ENCODE data around the gene USP30.

DNA sequence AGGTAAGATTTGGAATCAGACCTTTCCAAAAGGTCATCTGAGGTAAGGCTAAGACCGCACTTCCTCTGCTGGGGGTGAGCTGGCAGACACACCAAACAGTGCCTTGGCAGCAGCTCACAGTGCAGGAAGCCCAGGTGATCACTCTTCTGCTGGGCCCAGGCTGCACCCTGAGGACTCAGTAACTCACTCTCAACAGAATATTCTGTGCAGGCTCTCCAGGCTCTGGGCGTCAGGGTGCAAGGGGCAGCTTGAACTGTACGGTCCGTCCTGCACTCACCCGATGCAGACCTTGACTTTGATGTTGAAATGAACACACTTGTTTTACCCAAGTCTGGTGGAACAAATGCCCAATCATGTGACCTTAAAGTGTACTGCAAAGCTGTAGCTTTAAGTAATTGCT, 34.9 kb downstream of the USP30 start:
- TF ChIP-seq, protein P1, sequence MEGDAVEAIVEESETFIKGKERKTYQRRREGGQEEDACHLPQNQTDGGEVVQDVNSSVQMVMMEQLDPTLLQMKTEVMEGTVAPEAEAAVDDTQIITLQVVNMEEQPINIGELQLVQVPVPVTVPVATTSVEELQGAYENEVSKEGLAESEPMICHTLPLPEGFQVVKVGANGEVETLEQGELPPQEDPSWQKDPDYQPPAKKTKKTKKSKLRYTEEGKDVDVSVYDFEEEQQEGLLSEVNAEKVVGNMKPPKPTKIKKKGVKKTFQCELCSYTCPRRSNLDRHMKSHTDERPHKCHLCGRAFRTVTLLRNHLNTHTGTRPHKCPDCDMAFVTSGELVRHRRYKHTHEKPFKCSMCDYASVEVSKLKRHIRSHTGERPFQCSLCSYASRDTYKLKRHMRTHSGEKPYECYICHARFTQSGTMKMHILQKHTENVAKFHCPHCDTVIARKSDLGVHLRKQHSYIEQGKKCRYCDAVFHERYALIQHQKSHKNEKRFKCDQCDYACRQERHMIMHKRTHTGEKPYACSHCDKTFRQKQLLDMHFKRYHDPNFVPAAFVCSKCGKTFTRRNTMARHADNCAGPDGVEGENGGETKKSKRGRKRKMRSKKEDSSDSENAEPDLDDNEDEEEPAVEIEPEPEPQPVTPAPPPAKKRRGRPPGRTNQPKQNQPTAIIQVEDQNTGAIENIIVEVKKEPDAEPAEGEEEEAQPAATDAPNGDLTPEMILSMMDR (IDR thresholded peaks at IDR 0.05; ENCODE audit: low read length): no peak
- no peak for TF ChIP-seq EZH2 (IDR thresholded peaks at IDR 0.05; ENCODE audit: borderline replicate concordance, low read length)
